SK-MEL-5 (cell line): ENCODE results near the gene NLGN4X. TPM values are rescaled to one million over a fixed set of nuclear protein-coding genes. Genes with fewer than 3 reads are reported as not detected.

Source experiments
- DNase-seq: peaks from one replicate; pipeline ENCODE4 v3.0.0-alpha.2; 2016; ENCODE audit warnings: low read depth, low spot score
- in situ Hi-C: cut with HindIII; loops from 2 replicates; pipeline ENCODE4 v1.10.0; 2016; ENCODE audit warnings: low sequenced_read_pairs, high pct_unique_total_duplicates, low pct_unique_long_range_greater_than_20kb
- total RNA-seq: library from RNA; depleted of rRNA; stranded (reverse); fragments of >200 nt; shearing (Covaris generic); gene quantifications from 2 replicates; pipeline ENCODE4 v1.2.3, GENCODE V29; 2014

Gene NLGN4X
- total RNA-seq, 1 experiment from 2014 or later = 0.87 TPM

- no peak for DNase-seq
- in situ Hi-C loops = no loop called here
Measured at GRCh38 chrX:6041630-6042029, 187.0 kb downstream of the NLGN4X start.

DNA sequence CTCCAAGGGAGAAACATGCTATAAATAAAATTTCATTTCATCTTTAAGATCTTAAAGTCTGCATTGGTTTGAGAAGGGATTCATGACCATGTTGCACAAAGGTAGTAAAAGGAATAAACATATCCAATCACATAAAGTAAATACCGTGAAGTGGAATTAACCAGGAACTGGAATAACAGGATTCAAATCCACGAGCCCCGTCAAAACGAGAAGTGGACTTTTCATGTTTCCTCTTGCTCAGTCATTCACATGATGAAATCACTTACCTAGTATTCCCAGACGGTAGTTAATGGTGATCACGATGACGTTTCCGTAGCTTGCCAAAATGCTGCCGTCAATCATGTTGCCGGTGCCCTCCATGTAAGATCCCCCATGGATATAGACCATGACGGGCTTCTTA is 199.7 kb downstream of the NLGN4X start:
- no peak for DNase-seq
- in situ Hi-C loops = no loop called here

DNA sequence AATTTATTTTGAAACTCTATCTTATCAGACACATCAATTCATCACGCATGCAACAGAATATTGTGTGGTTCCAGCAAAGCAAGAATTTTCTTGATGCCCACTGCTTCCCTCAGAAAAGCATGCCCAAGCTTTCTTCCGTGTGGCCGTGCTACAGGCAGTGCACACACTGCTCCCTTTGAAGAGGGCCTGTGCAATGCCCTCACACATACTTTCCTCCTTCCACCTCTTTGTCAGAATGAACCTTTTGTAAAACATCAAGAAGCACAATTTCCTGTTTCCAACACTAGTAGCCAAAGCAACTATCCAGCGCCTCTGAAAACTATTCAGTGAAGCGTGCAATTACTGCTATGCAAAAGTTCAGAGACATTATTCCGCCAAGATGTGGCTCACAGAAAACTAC is 201.7 kb downstream of the NLGN4X start:
- DNase-seq = no peak

DNA sequence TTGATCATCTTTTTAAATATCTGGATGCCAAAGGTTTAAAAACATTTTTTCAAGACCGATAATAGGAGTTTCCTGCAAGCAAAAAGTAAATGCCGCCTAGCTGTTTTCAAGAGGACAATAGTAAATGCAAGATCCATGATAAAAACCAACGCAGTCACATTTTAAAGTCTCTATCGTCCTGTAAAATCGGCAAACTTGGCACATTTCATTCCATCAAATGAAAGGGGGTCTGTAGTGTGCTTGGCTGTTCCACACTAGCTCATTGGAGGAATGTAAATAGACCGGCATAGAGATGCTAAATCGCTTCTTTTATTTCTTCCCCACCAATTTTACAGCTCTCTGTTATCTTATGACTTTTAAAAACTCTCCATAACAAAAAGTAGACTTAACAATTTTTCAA is 202.2 kb downstream of the NLGN4X start:
- DNase-seq = no peak
- in situ Hi-C loops = no loop called here

More for the DNA sequence above, 201.7 kb downstream of the NLGN4X start:
- in situ Hi-C loops = no loop called here

- no peak for DNase-seq
- in situ Hi-C loops = no loop called here
Measured at GRCh38 chrX:6024204-6024603, 204.5 kb downstream of the NLGN4X start.

- peak; percentile 46 for DNase-seq
Measured at GRCh38 chrX:6021316-6022091, 207.2 kb downstream of the NLGN4X start.

DNA sequence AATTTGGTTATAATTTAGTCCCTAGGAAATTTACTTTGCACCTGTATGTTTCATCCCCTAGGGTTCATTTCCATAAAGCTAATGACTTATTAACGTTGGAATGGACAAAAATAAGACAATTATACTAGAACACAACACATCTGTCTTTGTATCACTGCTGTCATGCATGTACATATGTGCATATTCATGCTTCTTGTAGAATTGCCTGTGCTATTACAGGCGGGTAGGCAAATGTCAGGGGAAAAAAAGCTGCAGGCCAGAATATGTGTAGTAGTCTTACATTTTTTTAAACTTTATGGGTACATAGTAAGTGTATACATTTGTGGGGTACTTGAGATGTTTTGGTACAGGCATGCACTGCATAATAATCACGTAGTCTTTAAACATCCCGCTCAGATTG is 209.6 kb downstream of the NLGN4X start:
- in situ Hi-C loops = no loop called here
- DNase-seq = no peak

More at GRCh38 chrX:6021316-6022091, 207.2 kb downstream of the NLGN4X start:
- in situ Hi-C loops = no loop called here

- in situ Hi-C loops = no loop called here
- no peak for DNase-seq
Measured at GRCh38 chrX:6015423-6015822, 213.2 kb downstream of the NLGN4X start.

- DNase-seq = no peak
- in situ Hi-C loops = no loop called here
Measured at GRCh38 chrX:6012357-6012756, 216.3 kb downstream of the NLGN4X start.

DNA sequence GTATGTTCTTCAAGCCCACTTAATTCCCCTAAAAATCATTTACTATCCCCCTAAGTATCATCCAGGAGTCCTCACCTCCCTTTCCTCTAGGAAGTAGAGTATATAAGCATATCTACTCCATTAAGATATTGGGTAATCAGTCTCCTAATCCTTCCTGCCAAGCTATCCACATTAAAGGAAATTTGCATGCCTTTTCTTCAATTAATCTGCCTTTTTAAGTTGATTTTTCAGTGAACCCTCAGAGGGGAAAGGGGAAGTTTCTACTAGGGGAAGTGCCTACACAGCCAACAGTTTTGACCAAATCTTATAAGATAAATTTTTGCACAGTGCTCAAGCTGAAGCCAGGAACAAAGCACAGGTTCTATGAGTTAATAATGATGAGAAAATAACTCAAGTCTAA is 222.8 kb downstream of the NLGN4X start:
- in situ Hi-C loops = no loop called here
- DNase-seq = no peak

DNA sequence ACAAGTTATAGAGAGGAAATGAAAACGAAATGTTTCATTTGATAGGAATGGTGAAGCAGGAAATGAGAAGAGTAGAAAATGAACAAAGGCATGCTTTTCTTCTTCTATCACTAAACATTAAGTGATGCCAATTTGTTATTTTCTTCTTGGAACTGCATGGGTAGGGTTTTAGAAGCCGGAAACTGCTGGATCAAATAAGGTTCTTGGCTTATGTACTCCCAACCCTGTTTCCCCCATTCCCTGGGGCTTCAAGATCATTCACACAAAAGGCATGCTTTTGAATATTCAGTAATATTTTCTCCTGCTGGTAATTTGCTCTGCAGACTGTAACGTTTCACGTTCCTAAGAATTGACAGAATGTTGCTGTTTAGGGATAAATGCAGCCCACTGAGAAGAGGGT is 224.1 kb downstream of the NLGN4X start:
- DNase-seq = no peak
- in situ Hi-C loops = no loop called here

DNA sequence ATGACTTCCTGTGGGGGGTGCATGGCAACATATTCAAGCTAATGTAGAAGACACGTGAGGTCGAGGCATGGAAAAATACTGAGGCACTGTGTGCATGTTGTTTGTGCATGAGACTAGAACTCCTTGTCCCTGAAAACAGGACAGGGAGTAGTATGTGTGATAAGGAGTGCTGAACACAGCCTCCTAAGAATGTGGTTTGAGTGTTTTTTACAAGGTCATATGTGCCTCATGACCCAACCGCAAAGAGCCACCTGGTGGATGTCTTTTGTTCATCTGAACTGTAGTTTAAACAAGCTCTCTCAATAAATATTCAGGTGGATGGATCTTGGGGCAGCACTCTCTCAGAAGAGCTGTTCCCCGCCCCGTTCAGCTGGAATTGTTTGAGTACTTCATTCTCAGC is 226.6 kb downstream of the NLGN4X start:
- in situ Hi-C loops = no loop called here
- DNase-seq = no peak

- in situ Hi-C loops = no loop called here
- DNase-seq = no peak
Measured at GRCh38 chrX:5998901-5999300, 229.8 kb downstream of the NLGN4X start.

DNA sequence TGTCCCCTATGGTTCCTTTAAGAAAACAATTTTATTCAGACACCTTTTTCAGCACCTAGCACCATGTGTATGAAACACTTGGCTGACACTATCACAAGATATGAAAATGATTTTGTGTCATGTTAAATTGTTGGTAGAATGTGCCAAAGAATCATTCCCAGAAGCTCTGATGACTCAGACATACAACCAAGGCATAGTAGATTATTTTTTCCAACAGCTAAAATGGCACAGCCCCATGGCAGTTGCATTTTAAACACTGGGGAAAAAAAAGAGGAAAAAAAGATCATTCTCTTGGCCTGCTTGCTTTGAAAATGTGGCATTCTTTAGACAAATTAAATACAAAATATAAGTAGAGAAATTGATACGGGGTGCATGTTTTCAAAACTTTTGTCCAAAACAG is 230.2 kb downstream of the NLGN4X start:
- in situ Hi-C loops = no loop called here
- DNase-seq = no peak

DNA sequence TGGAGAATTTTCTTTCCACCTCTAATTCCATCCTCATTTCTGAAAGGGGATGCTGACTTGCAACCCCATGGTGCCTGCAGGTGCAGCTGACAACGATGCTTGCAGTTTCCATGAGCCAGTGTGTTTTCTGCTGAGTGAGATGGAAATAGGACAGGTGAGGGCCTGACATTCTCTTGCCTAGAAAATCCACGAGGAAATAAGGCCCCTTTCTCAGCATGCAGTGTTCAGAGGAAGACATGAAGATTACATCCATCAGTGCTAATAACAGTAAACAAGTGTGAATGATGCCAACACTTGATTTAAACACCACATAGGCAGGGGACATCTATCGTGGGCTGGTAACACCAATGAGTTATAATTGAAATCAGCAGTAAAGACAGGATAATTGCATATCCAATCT is 237.3 kb downstream of the NLGN4X start:
- in situ Hi-C loops = no loop called here
- no peak for DNase-seq

GRCh38 chrX:5979338-5979737 is 249.3 kb downstream of the NLGN4X start:
- no peak for DNase-seq
- in situ Hi-C loops = no loop called here

- DNase-seq = no peak
- in situ Hi-C loops = no loop called here
Measured at GRCh38 chrX:5976332-5976731, 252.3 kb downstream of the NLGN4X start.

DNA sequence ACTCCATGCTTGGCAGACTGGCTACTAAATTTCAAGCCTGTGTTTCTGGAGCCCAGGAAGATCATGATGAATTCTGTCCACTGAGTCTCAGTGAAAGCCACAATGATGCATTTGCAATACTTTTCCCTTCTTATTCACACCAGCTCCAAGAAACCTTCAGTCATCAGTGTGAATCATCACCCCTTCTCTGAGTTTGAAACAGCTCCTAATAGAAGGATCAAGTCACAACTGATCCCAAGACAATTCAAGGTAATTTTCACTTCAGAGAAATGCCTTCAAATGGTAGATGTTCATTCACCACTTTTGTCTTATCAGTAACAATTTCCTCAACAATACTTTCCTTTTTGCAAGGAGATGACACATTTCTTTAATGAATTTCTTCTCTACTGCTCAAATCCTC is 257.4 kb downstream of the NLGN4X start:
- no peak for DNase-seq
- in situ Hi-C loops = no loop called here

- DNase-seq = no peak
- in situ Hi-C loops = no loop called here
Measured at GRCh38 chrX:5965406-5965805, 263.3 kb downstream of the NLGN4X start.

- in situ Hi-C loops = no loop called here
- DNase-seq = no peak
Measured at GRCh38 chrX:5959286-5959685, 269.4 kb downstream of the NLGN4X start.
